ENCODE results near the gene DPF3.

DPF3 gene

GRCh38 chr14:72609205-72609916 lies 284.5 kb downstream of the DPF3 start:
- FAIRE-seq: no peak
- DNase-seq (ENCODE audit: insufficient read length, low spot score): no peak

GRCh38 chr14:72608391-72609204 lies 285.3 kb downstream of the DPF3 start:
- no peak for FAIRE-seq
- DNase-seq (ENCODE audit: insufficient read length, low spot score): no peak

GRCh38 chr14:72607386-72608130 lies 286.3 kb downstream of the DPF3 start:
- FAIRE-seq (no peak), DNase-seq (ENCODE audit: insufficient read length, low spot score) (no peak)

- no peak for FAIRE-seq
- DNase-seq (ENCODE audit: insufficient read length, low spot score): no peak
Measured at GRCh38 chr14:72606879-72607278, 287.0 kb downstream of the DPF3 start.

GRCh38 chr14:72605921-72606220 lies 288.0 kb downstream of the DPF3 start:
- no peak for FAIRE-seq
- no peak for DNase-seq (ENCODE audit: insufficient read length, low spot score)

GRCh38 chr14:72605096-72605920 lies 288.6 kb downstream of the DPF3 start:
- FAIRE-seq (no peak), DNase-seq (ENCODE audit: insufficient read length, low spot score) (no peak)

- DNase-seq (ENCODE audit: insufficient read length, low spot score) (no peak), FAIRE-seq (no peak)
Measured at GRCh38 chr14:72604133-72604532, 289.8 kb downstream of the DPF3 start.

- DNase-seq (ENCODE audit: insufficient read length, low spot score) (no peak), FAIRE-seq (no peak)
Measured at GRCh38 chr14:72603639-72604038, 290.3 kb downstream of the DPF3 start.

GRCh38 chr14:72600551-72601330 lies 293.2 kb downstream of the DPF3 start:
- no peak for FAIRE-seq
- no peak for DNase-seq (ENCODE audit: insufficient read length, low spot score)

- DNase-seq (ENCODE audit: insufficient read length, low spot score): no peak
Measured at GRCh38 chr14:72599579-72600470, 294.1 kb downstream of the DPF3 start.

GRCh38 chr14:72598306-72598705 lies 295.6 kb downstream of the DPF3 start:
- DNase-seq (ENCODE audit: insufficient read length, low spot score): peak; percentile 21
- peak; percentile 11 for FAIRE-seq

More at GRCh38 chr14:72599579-72600470, 294.1 kb downstream of the DPF3 start:
- no peak for FAIRE-seq

GRCh38 chr14:72597252-72598233 lies 296.4 kb downstream of the DPF3 start:
- DNase-seq (ENCODE audit: insufficient read length, low spot score) (no peak), FAIRE-seq (no peak)

GRCh38 chr14:72595152-72595862 lies 298.6 kb downstream of the DPF3 start:
- FAIRE-seq: no peak

GRCh38 chr14:72594099-72594901 lies 299.6 kb downstream of the DPF3 start:
- DNase-seq (ENCODE audit: insufficient read length, low spot score) (no peak), FAIRE-seq (peak; percentile 71)

More at GRCh38 chr14:72595152-72595862, 298.6 kb downstream of the DPF3 start:
- DNase-seq (ENCODE audit: insufficient read length, low spot score): no peak

GRCh38 chr14:72591391-72591790 lies 302.5 kb downstream of the DPF3 start:
- no peak for DNase-seq (ENCODE audit: insufficient read length, low spot score)
- no peak for FAIRE-seq

- FAIRE-seq (no peak), DNase-seq (ENCODE audit: insufficient read length, low spot score) (no peak)
Measured at GRCh38 chr14:72590577-72590976, 303.3 kb downstream of the DPF3 start.

Data from GM19239 (cell line).